ENCODE measurements around the gene CD151. TPM values are rescaled to one million over a fixed set of nuclear protein-coding genes. Genes with fewer than 3 reads are reported as not detected.

Gene CD151
- total and polyA plus RNA-seq, 4 donors: 620 to 1,186 (median 771) TPM

DNA sequence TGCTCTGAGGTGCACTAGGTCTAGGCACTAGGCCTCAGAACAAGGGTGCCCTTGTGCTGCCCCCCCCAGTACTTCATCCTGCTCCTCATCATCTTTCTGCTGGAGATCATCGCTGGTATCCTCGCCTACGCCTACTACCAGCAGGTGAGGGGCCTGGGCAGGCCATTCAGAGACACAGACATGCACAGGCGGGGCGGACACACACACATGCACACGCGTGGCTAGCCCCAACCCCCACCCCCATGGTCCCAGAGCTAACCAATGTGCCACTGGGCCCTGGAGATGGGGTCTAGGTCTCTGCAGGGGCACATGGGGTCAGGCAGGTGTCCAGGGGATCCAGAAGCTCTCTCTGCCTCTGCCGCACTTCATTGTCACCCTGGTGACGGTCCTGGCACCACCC is 3.9 kb downstream of the CD151 start:
- peaks cover 0 to 11% of the 10 kb centered on the region in 2 donors for H3K36me3 ChIP-seq (ENCODE audit: control insufficient read depth in 1 of 2, insufficient read depth in 2 of 2, low read length in 1 of 2)
- no peaks in the 10 kb centered on the region for H3K9me3 ChIP-seq (ENCODE audit: control insufficient read depth, low read length)
- H3K4me1 ChIP-seq (ENCODE audit: control insufficient read depth in 1 of 2, insufficient read depth in 2 of 2, low read length in 2 of 2): no peaks in the 10 kb centered on the region
- intact Hi-C loops (cut with DNase I): no loop called here
- H3K27me3 ChIP-seq (ENCODE audit: control insufficient read depth in 1 of 2, insufficient read depth in 2 of 2, low read length in 1 of 2): no peaks in the 10 kb centered on the region
- no peak for ATAC-seq (ENCODE audit: low FRiP score)
- no peak overlapping the region for H3K27ac ChIP-seq (ENCODE audit: low read depth in 1 of 2, low read length in 2 of 2)
- no peak for DNase-seq
- 77 to 82% methylated on average over 9 of the region's 9 CpGs for WGBS, 2 donors
- no peak overlapping the region for H3K4me3 ChIP-seq (ENCODE audit: low read length in 2 of 2)

DNA sequence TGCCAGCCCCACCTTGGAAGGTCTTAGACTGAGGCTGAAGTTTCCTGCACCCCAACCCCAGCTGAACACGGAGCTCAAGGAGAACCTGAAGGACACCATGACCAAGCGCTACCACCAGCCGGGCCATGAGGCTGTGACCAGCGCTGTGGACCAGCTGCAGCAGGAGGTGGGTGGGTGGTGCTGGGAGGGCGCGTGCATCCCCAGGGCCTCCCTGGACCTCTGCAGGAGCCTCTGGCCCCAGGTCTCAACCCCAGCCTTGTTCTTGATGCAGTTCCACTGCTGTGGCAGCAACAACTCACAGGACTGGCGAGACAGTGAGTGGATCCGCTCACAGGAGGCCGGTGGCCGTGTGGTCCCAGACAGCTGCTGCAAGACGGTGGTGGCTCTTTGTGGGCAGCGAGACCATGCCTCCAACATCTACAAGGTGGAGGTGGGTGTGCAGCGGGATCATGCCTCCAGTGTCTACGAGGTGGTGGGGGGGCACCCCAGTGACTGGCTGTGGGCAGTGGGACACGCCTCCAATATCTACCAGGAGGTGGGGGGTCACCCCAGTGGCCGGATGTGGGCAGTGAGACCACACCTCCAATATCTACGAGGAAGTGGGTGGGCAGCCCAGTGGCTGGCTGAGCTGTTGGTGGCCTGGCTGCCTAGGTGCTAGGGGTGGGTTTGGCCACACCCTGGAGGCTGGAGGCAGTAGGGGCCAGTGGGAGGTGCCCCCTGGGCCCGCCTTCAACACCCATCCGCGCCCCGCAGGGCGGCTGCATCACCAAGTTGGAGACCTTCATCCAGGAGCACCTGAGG is 4.6 kb downstream of the CD151 start:
- Histone ChIP-seq H3K4me1 (ENCODE audit: control insufficient read depth in 1 of 2, insufficient read depth in 2 of 2, low read length in 2 of 2) (no peaks in the 10 kb centered on the region), H3K9me3 (ENCODE audit: control insufficient read depth, low read length) (no peaks in the 10 kb centered on the region), H3K4me3 (ENCODE audit: low read length in 2 of 2) (no peak overlapping the region), H3K36me3 (ENCODE audit: control insufficient read depth in 1 of 2, insufficient read depth in 2 of 2, low read length in 1 of 2) (peaks cover 0 to 11% of the 10 kb centered on the region in 2 donors), H3K27ac (ENCODE audit: low read depth in 1 of 2, low read length in 2 of 2) (no peak overlapping the region), H3K27me3 (ENCODE audit: control insufficient read depth in 1 of 2, insufficient read depth in 2 of 2, low read length in 1 of 2) (peaks cover 0 to 2% of the 10 kb centered on the region in 2 donors)
- WGBS, 2 donors: 76 to 77% methylated on average over 22 of the region's 22 CpGs
- intact Hi-C loops (cut with DNase I): no loop called here
- no peak for ATAC-seq (ENCODE audit: low FRiP score)
- DNase-seq: no peak

DNA sequence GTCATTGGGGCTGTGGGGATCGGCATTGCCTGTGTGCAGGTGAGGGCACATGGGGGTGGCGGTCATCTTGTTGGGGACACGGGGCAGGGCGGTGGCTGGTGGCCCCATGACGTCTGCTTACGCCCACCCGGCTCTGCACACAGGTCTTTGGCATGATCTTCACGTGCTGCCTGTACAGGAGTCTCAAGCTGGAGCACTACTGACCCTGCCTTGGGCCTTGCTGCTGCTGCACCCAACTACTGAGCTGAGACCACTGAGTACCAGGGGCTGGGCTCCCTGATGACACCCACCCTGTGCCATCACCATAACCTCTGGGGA is 5.2 kb downstream of the CD151 start:
- Histone ChIP-seq H3K27me3 (ENCODE audit: control insufficient read depth in 1 of 2, insufficient read depth in 2 of 2, low read length in 1 of 2) (peaks cover 0 to 2% of the 10 kb centered on the region in 2 donors), H3K36me3 (ENCODE audit: control insufficient read depth in 1 of 2, insufficient read depth in 2 of 2, low read length in 1 of 2) (peaks cover 0 to 11% of the 10 kb centered on the region in 2 donors), H3K4me1 (ENCODE audit: control insufficient read depth in 1 of 2, insufficient read depth in 2 of 2, low read length in 2 of 2) (no peaks in the 10 kb centered on the region), H3K9me3 (ENCODE audit: control insufficient read depth, low read length) (no peaks in the 10 kb centered on the region), H3K4me3 (ENCODE audit: low read length in 2 of 2) (no peak overlapping the region), H3K27ac (ENCODE audit: low read depth in 1 of 2, low read length in 2 of 2) (no peak overlapping the region)
- intact Hi-C loops (cut with DNase I): no loop called here
- no peak for DNase-seq
- ATAC-seq (ENCODE audit: low FRiP score): no peak
- whole genome bisulfite sequencing, 2 donors: 56 to 67% methylated on average over 8 of the region's 8 CpGs

DNA sequence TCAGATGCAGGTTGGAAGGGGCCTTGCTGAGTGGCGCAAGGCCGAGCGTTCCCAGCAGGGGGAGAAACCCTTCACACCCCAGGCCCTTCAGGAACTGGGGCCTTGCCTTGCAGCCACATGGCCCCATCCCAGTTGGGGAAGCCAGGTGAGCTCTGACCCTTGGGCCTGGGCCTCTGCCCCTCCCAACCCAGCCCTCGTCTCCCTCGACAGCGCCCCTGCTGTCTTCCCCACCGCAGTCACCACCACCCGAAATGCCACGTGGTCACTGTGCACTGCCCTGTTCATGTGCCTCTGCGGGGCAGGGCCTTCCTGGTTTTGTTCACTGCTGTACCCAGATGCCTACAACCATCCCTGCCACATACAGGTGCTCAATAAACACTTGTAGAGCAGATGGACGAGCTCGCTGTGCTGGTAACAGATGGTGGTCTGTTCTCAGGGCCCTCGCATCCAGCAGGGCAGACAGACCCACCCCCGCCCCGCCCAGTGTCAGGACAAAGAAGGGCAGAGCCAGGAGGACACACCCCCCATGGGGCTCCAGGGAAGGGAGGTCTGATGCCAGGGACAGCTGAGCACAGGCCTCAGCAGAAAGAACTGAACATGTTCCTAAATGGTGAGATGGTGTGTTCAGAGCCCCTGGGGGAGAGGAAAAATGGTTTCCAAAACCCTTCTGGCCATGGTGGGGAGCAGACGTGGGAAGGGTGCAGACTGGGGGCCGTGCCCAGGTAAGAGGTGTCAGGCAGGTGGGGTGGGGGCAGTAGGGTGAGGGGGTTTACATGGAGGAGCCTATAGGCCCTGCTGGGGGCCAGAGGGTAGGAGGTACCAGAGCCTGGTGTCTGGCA is 5.9 kb downstream of the CD151 start:
- Histone ChIP-seq H3K4me1 (ENCODE audit: control insufficient read depth in 1 of 2, insufficient read depth in 2 of 2, low read length in 2 of 2) (no peaks in the 10 kb centered on the region), H3K27ac (ENCODE audit: low read depth in 1 of 2, low read length in 2 of 2) (no peak overlapping the region), H3K4me3 (ENCODE audit: low read length in 2 of 2) (no peak overlapping the region), H3K9me3 (ENCODE audit: control insufficient read depth, low read length) (no peaks in the 10 kb centered on the region), H3K27me3 (ENCODE audit: control insufficient read depth in 1 of 2, insufficient read depth in 2 of 2, low read length in 1 of 2) (peaks cover 0 to 2% of the 10 kb centered on the region in 2 donors), H3K36me3 (ENCODE audit: control insufficient read depth in 1 of 2, insufficient read depth in 2 of 2, low read length in 1 of 2) (peaks cover 0 to 11% of the 10 kb centered on the region in 2 donors)
- DNase-seq (no peak), ATAC-seq (ENCODE audit: low FRiP score) (no peak)
- intact Hi-C loops (cut with DNase I): no loop called here
- 36 to 37% methylated on average over 15 to 17 of the region's 17 CpGs for WGBS, 2 donors

DNA sequence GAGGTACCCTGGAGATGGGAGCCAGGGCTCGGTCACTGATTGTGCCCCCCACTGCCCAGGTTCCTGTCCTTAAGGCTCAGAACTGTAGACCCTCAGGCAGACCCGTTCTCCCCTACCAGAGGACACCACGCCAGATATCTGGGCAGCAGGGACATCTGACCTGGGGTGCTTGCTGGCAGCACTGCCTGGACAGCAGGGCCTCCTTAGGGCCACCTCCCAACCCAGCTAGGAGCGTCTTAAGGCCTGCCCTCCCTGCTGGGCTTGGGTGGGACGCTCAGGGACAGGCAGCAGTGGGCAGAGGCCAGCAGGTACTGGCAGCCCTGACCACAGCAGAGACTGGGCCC is 6.5 kb downstream of the CD151 start:
- Histone ChIP-seq H3K4me1 (ENCODE audit: control insufficient read depth in 1 of 2, insufficient read depth in 2 of 2, low read length in 2 of 2) (no peaks in the 10 kb centered on the region), H3K4me3 (ENCODE audit: low read length in 2 of 2) (no peak overlapping the region), H3K36me3 (ENCODE audit: control insufficient read depth in 1 of 2, insufficient read depth in 2 of 2, low read length in 1 of 2) (peaks cover 0 to 11% of the 10 kb centered on the region in 2 donors), H3K9me3 (ENCODE audit: control insufficient read depth, low read length) (no peaks in the 10 kb centered on the region), H3K27ac (ENCODE audit: low read depth in 1 of 2, low read length in 2 of 2) (no peak overlapping the region), H3K27me3 (ENCODE audit: control insufficient read depth in 1 of 2, insufficient read depth in 2 of 2, low read length in 1 of 2) (peaks cover 0 to 2% of the 10 kb centered on the region in 2 donors)
- ATAC-seq (ENCODE audit: low FRiP score) (no peak), DNase-seq (no peak)
- intact Hi-C loops (cut with DNase I): no loop called here
- 73 to 76% methylated on average over 5 of the region's 5 CpGs for WGBS, 2 donors

DNA sequence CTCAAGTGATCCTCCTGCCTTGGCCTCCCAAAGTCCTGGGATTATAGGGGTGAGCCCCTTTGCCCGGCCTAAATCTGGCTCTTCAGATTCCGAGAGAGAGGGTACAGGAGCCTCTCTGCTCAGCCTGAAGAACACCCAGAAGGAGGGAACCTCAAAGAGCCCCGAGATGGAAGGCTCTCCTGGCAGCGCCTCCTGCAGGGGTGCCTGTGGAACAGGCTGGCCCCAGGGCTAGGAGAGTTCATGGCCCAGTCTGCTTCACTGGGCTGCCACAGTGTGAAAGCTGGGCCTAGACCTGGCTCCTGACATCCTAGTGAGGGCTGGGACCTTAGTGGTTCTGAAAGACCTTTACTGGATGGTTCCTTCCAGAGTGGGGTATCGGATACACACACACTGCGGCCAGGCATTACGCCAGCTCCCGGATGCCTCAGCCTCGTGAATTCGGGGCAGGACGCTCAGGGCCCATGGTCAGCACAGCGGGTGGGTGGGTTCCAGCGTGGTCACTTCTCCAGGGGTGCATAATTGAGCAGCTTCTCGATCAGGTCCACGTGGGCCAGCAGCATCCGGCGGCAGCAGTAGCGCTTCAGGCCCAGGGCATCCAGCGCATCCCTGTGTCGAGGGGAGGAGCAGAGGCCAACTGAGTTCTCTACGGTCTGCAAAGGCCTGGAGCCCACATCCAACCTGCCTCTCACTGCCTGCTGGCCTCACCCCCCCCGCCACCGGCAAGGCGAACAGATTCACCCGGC is 7.3 kb downstream of the CD151 start:
- Histone ChIP-seq H3K9me3 (ENCODE audit: control insufficient read depth, low read length) (no peaks in the 10 kb centered on the region), H3K4me1 (ENCODE audit: control insufficient read depth in 1 of 2, insufficient read depth in 2 of 2, low read length in 2 of 2) (no peaks in the 10 kb centered on the region), H3K27ac (ENCODE audit: low read depth in 1 of 2, low read length in 2 of 2) (no peak overlapping the region), H3K36me3 (ENCODE audit: control insufficient read depth in 1 of 2, insufficient read depth in 2 of 2, low read length in 1 of 2) (peaks cover 0 to 11% of the 10 kb centered on the region in 2 donors), H3K4me3 (ENCODE audit: low read length in 2 of 2) (no peak overlapping the region), H3K27me3 (ENCODE audit: control insufficient read depth in 1 of 2, insufficient read depth in 2 of 2, low read length in 1 of 2) (peaks cover 0 to 2% of the 10 kb centered on the region in 2 donors)
- ATAC-seq (ENCODE audit: low FRiP score) (no peak), DNase-seq (no peak)
- intact Hi-C loops (cut with DNase I): no loop called here
- WGBS, 2 donors: 62 to 67% methylated on average over 25 of the region's 25 CpGs

DNA sequence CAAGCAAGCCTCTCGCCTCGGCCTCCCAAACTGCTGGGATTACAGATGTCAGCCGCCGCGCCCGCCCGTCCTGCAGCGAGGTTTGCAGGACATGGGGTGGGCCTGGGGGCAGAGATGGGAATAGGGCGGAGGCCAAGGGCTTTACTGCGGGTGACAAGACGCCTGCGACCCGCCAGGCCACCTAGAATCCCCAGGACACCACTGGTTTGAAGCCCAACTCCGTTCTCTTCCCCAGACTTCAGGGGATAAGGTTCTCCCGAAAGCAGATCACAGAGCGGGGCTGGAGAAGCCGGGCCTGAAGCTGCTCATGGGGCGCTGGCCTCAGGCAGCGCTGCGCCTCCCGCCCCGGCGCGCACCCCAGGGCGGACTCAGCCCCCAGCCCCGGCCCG is 9.2 kb downstream of the CD151 start:
- Histone ChIP-seq H3K27me3 (ENCODE audit: control insufficient read depth in 1 of 2, insufficient read depth in 2 of 2, low read length in 1 of 2) (peaks cover 0 to 2% of the 10 kb centered on the region in 2 donors), H3K27ac (ENCODE audit: low read depth in 1 of 2, low read length in 2 of 2) (peak overlapping the region in 1 of 2 donors; percentile 11), H3K36me3 (ENCODE audit: control insufficient read depth in 1 of 2, insufficient read depth in 2 of 2, low read length in 1 of 2) (peaks cover 0 to 11% of the 10 kb centered on the region in 2 donors), H3K9me3 (ENCODE audit: control insufficient read depth, low read length) (no peaks in the 10 kb centered on the region), H3K4me1 (ENCODE audit: control insufficient read depth in 1 of 2, insufficient read depth in 2 of 2, low read length in 2 of 2) (no peaks in the 10 kb centered on the region), H3K4me3 (ENCODE audit: low read length in 2 of 2) (peak overlapping the region; percentile 73 to 87)
- ATAC-seq (ENCODE audit: low FRiP score) (no peak), DNase-seq (no peak)
- intact Hi-C loops (cut with DNase I): no loop called here
- 0% methylated on average over 16 to 27 of the region's 27 CpGs for WGBS, 2 donors

DNA sequence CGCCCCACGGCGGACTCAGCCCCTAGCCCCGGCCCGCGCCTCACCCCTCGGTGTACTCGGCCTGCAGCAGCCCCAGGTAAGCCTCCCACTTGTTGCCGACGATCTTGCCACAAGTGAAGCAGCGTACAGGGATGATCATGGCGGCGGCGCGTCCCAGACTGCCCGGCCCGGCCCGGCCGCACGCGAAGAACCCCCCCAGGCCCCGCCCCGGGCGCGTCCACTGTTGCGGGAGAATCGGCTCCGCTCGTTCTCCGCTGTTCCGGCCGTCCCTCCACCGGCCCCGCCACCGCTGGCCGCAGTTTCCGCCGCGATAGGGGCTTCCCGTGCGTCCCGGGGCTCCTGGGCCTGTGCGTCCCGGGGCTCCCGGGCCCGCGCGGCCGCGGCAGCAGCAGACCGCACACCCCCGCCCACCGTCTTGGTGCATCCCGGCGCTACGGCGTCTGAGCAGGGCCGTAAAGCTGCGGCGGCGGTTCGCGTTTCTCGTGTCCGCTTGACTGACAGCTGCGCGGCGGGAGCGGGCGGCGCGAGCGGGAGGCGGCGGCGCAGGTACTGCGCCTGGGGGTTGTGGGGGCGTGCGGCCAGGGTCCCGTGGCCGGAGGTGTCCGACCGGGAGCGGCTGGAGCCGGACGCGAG is 9.7 kb downstream of the CD151 start, which contains the start of the genes POLR2L and TSPAN4:
Gene POLR2L (minus strand): TSS at position 160 of the 633 bp plus-strand sequence. CDS start 21 bp downstream, at position 139.
Gene TSPAN4 (plus strand): TSS at position 483 of the 633 bp plus-strand sequence. CDS start 7,453 bp downstream, outside the sequence.
- DNase-seq (peak; percentile 93 to 97), ATAC-seq (ENCODE audit: low FRiP score) (peak; percentile 67)
- Histone ChIP-seq H3K4me3 (ENCODE audit: low read length in 2 of 2) (peak within 1 kb of the TSS; percentile 73 to 87), H3K27ac (ENCODE audit: low read depth in 1 of 2, low read length in 2 of 2) (peak within 1 kb of the TSS in 1 of 2 donors; percentile 30), H3K4me1 (ENCODE audit: control insufficient read depth in 1 of 2, insufficient read depth in 2 of 2, low read length in 2 of 2) (no peaks in the 10 kb centered on the region), H3K36me3 (ENCODE audit: control insufficient read depth in 1 of 2, insufficient read depth in 2 of 2, low read length in 1 of 2) (peaks cover 0 to 8% of the 10 kb centered on the region in 2 donors), H3K27me3 (ENCODE audit: control insufficient read depth in 1 of 2, insufficient read depth in 2 of 2, low read length in 1 of 2) (peaks cover 0 to 2% of the 10 kb centered on the region in 2 donors), H3K9me3 (ENCODE audit: control insufficient read depth, low read length) (no peaks in the 10 kb centered on the region)
- intact Hi-C loops (cut with DNase I): no loop called here
- WGBS, 2 donors: 0% methylated on average over 75 to 87 of the region's 87 CpGs

Data from aorta (tissue), 5 donors.